Raji (cell line): ENCODE results near the gene TBC1D22A.

Source experiments
- POLR2A ChIP-seq: IDR thresholded peaks from 2 replicates; pipeline ENCODE4 v1.6.1; 2011; ENCODE audit warnings: low read depth, low read length, control low read depth; ENCODE audit not compliant: insufficient read depth

TBC1D22A gene

DNA sequence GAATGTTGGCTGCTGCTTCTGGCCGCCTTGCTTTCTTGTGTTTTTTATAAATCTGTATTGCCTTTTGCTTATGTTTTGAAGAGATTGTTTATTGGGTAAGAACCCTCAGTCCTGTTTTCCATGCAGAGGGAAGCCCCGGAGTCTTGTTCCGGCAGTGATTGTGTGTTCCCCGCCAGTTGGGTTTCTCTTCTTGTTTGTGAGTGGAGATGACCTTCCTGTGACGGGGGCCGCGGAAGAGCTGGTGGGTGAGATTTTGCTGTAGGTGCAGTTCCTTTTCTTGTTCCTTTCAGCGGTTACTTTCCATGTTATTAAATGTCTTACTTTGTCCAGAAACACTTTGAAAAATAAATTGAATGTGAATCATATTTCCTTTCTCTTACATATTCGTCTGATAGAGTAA, 8.3 kb downstream of the TBC1D22A start:
- no peak for TF ChIP-seq POLR2A

GRCh38 chr22:46773076-46773475, 10.6 kb downstream of the TBC1D22A start:
- TF ChIP-seq POLR2A, result no peak

GRCh38 chr22:46774253-46774979, 12.0 kb downstream of the TBC1D22A start:
- no peak for TF ChIP-seq POLR2A

- TF ChIP-seq POLR2A, result no peak
These were observed 12.8 kb downstream of the TBC1D22A start for GRCh38 chr22:46774980-46775849.

DNA sequence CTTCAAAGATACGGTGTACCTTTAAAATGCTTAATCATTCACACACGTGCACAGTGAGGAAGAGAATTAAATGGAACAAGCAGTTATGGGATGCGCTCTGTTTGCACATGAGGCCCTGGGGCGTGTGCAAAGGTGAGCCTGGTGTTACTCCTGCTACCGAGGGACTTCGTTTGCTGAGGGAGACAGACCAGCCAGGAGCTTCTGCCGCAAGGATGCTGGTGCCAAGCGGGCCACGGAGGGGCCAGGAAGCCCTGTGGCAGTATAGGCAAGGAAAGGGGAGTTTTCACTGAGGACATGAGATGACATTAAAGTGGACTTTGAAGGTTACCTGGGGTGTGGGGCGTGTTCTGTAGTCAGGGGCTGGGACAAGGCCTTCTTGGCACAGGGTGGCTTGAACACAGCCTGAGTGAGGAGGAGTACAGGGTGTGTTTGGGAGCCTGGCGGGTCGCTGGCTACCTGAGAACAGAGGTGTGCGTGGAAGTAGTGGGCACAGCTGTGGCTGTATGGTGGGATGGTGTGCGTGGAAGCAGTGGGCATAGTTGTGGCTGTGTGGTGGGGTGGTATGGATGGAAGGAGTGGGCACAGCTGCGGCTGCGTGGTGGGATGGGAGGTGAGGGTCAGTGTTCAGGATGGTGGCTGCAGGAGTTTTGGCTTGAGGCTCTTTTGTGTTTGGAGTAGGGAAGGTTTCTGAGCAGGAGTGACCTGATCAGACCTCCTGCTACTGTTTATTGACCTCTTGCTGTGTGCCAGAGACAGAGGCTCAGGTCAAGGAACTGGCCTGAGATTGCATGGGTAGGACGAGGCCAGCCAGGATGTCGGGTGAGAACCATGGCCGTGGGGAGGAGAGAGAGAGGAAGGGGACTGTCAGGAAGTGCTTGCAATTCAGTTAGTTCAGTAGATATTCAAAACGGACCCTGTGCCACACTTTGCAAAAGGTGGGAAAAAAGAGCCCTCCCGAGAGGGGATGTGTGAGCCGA, 13.7 kb downstream of the TBC1D22A start:
- TF ChIP-seq POLR2A, result no peak

DNA sequence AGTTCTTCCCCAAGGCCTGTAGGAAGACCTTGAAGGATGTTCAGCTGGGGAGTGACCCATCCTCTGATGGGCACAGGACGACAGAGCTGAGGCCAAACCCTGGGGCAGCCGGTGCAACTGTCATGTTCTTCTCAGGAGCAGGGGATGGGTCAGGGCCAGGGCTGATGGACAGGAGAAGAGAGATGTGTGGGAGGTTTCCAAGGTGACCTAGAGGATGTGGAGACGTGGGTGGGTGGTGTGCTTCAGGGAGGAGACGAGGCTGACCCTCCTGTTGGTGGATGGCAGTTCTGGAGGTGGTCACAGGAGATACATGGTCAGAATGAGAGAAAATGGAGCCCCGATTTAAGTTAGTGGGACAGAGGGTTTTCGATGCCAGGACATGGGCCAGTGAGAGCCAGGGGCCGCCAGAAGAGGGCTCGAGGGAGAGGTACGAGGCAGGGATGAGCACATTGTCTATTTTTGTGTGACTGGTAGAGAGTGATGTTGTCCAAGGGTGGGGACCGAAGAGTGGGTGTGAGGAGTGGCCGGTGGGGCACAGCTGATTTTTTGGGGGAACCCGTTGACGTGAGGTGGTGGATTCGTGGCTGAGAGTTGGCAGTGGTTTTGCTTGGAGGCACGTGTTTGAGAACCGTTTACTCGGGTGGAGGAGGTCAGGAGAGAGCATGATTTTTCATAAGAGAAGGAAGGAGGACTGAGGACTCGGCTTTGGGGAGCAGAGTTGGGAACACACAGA, 14.6 kb downstream of the TBC1D22A start:
- TF ChIP-seq POLR2A, result no peak

- no peak for TF ChIP-seq POLR2A
These were observed 15.1 kb downstream of the TBC1D22A start for GRCh38 chr22:46777609-46777970.

DNA sequence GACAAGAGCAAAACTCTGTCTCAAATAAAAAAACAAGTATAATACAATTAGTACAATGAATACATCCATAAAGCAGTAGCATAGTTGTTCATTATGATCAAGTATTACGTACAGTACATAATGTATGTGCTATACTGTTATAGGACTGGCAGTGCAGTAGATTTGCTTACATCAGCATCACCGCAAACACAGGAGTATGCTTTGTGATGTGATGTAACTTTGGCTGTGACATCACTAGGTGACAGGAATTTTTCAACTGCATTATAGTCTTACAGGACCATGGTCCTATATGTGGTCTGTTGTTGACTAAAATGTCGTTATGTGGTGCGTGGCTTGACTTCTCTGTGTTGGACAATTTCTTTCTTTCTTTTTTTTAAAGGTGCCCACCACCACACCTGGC, 16.6 kb downstream of the TBC1D22A start:
- TF ChIP-seq POLR2A, result no peak

GRCh38 chr22:46779651-46780050, 17.2 kb downstream of the TBC1D22A start:
- no peak for TF ChIP-seq POLR2A

- no peak for TF ChIP-seq POLR2A
These were observed 18.0 kb downstream of the TBC1D22A start for GRCh38 chr22:46780453-46780852.

GRCh38 chr22:46781291-46781690, 18.8 kb downstream of the TBC1D22A start:
- TF ChIP-seq POLR2A, result no peak

DNA sequence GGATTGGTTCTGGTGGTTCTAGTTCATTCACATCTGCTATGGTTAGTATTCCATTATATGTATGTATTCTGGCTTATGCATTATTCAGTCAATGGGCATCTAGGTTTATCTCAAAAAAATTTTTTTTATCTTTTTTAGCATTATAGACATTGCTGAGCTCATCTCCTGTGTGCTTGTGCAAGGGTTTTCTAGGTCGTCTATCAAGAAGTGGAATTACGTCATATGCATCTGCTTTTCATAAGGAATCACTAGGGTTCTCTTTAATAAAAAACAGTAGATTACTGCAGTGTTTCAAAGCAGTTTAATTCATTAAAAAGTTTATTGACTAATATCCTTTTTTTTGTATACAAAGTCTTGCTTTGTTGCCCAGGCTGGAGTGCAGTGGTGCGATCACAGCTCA, 21.3 kb downstream of the TBC1D22A start:
- no peak for TF ChIP-seq POLR2A

DNA sequence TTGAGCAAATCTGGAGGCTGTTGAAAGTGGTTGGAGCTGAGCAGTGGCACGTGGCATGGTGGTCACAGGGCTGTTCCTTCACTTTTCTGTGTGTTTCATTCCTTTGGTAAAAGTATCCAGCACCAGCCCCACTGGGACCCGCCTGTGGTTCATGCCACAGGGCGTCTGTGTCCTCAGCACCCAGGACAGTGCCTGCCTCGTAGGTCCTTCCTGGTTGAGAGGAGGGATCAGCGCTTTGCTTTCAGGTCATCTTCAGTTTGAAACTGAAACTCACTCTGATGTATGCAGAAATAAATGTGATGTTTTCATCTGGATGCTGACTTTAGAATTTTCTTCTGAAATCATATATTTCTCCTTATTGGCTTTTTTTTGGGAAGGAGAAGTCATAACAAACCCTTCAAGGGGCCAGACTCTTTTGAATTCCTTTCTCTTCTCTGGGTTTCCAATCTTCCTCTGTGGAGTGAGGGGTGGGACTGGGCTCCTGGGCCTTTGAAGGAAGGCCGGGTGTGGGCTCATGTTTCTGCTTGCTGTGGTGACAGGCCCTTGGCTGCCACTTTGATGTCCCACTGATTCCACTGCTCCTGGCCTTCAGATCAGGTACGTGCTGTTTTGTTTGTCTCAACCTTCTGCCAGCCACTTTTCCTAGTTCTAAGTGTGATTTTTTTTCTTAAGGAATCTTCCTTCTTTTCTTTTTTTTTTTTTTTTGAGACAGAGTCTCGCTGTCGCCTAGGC, 26.2 kb downstream of the TBC1D22A start:
- TF ChIP-seq POLR2A, result no peak

- TF ChIP-seq POLR2A, result no peak
These were observed 27.5 kb downstream of the TBC1D22A start for GRCh38 chr22:46789992-46790391.

DNA sequence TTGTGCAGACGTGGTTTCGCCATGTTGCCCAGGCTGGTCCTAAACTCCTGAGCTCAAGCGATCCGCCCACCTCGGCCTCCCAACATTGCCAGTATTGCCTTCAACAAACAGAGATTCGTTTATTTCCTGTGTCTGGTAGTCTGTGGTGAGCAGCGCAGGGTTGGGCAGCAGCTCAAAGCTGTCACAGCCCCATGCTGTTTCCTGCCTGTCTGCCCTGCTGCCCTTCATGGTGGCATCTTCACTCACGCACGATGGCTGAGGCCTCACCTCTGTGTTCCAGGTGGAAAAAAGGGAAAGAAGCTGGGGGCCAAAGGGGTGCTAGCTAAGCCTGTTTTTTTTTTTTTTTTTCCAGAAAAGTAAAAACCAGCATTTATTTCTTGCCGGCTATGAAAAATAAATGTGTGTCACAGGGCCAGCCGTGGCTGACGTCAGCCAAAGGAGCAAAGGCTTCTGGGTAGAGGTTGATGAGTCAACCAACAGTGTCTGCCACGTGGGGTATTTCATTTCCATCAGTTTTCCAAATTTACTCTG, 28.8 kb downstream of the TBC1D22A start:
- TF ChIP-seq POLR2A, result no peak
